ENCODE measurements around the gene AKR1B15. TPM values are rescaled to one million over a fixed set of nuclear protein-coding genes. Genes with fewer than 3 reads are reported as not detected.
"Not testable (repeated sequence)": the region's sequence is repeated elsewhere in the genome, so short reads cannot be mapped to it uniquely, and the experiment has no call there.

Gene AKR1B15
- total RNA-seq, 1 donor from 2014 or later: not detected

DNA sequence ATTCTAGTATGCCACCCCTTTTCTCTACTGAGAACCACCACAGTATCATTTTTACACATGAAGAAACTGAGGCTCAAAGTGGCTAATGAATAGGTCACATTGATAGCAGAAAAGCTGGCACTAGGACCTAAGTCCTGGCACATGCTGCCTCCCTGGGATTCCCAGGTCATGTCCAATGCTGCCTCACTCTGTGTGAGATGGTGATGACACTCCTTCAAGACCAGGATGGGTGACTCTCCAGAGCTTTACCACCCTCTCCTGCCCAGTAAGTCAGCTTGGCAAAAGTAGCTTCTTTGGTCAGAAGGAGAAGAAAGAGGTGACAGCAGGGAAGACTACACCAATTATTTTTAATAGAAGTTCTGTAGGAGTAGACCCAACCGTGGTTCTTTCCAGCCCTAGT, 34.8 kb upstream of the AKR1B15 start:
- ATAC-seq (ENCODE audit: low read depth): no peak
- no peaks in the 10 kb centered on the region for H3K36me3 Mint-ChIP-seq (ENCODE audit: low read depth)
- intact Hi-C loops (cut with micrococcal nuclease): loop anchor here (1.0 to 2.0 kb wide), 4 partner anchors 33 to 441 kb away; partner anchors contain the start of gene AKR1B1
- no peak overlapping the region for H3K4me3 Mint-ChIP-seq
- no peak for DNase-seq
- POLR2A ChIA-PET: interaction anchor here (1.3 kb wide), 1 partner anchor 81 kb away, joined by 5 read pairs; no protein-coding TSS in a partner anchor
- CTCF ChIA-PET: interaction anchor here (0.7 to 2.6 kb wide), 14 partner anchors 14 to 821 kb away, joined by 3 to 23 read pairs (median 4); partner anchors contain the start of gene AKR1B1
- H3K27me3 Mint-ChIP-seq: peaks cover 6% of the 10 kb centered on the region
- no peaks in the 10 kb centered on the region for H3K9me3 Mint-ChIP-seq
- peaks cover 2% of the 10 kb centered on the region for H3K4me1 Mint-ChIP-seq
- TF ChIP-seq, protein P1, sequence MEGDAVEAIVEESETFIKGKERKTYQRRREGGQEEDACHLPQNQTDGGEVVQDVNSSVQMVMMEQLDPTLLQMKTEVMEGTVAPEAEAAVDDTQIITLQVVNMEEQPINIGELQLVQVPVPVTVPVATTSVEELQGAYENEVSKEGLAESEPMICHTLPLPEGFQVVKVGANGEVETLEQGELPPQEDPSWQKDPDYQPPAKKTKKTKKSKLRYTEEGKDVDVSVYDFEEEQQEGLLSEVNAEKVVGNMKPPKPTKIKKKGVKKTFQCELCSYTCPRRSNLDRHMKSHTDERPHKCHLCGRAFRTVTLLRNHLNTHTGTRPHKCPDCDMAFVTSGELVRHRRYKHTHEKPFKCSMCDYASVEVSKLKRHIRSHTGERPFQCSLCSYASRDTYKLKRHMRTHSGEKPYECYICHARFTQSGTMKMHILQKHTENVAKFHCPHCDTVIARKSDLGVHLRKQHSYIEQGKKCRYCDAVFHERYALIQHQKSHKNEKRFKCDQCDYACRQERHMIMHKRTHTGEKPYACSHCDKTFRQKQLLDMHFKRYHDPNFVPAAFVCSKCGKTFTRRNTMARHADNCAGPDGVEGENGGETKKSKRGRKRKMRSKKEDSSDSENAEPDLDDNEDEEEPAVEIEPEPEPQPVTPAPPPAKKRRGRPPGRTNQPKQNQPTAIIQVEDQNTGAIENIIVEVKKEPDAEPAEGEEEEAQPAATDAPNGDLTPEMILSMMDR (IDR thresholded peaks at IDR 0.05): no peak
- H3K27ac Mint-ChIP-seq: no peak overlapping the region

DNA sequence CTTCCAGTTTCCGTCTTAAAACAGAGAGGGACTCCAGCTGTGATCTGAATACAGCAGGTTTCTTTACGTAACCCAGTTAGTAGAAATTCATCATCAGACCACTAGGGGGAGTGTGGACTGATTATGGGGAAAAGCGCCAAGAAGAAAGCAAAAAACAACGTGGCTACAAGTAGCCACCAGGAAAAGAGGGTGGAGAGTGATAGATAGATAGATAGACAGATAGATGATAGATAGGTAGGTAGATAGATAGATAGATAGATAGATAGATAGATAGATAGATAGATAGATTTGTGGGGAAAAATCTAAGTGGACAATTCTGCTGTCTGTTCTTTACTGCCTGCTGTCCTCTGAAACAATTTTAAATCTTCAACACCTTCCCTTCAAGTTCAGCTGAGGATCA, 34.2 kb upstream of the AKR1B15 start:
- intact Hi-C loops (cut with micrococcal nuclease): loop anchor here (1.0 to 2.0 kb wide), 4 partner anchors 32 to 440 kb away; partner anchors contain the start of gene AKR1B1
- Mint-ChIP-seq H3K4me3 (no peak overlapping the region), H3K9me3 (no peaks in the 10 kb centered on the region), H3K36me3 (ENCODE audit: low read depth) (no peaks in the 10 kb centered on the region), H3K27ac (no peak overlapping the region), H3K4me1 (peaks cover 2% of the 10 kb centered on the region), H3K27me3 (peaks cover 6% of the 10 kb centered on the region)
- CTCF ChIA-PET: interaction anchor here (1.0 to 2.6 kb wide), 11 partner anchors 25 to 821 kb away, joined by 3 to 23 read pairs (median 4); partner anchors contain the start of gene AKR1B1
- no peak for DNase-seq
- POLR2A ChIA-PET: interaction anchor here (1.3 kb wide), 1 partner anchor 82 kb away, joined by 5 read pairs; no protein-coding TSS in a partner anchor
- peak; percentile 72 for ATAC-seq (ENCODE audit: low read depth)
- TF ChIP-seq, protein P1 (IDR thresholded peaks at IDR 0.05): peak; percentile 98

DNA sequence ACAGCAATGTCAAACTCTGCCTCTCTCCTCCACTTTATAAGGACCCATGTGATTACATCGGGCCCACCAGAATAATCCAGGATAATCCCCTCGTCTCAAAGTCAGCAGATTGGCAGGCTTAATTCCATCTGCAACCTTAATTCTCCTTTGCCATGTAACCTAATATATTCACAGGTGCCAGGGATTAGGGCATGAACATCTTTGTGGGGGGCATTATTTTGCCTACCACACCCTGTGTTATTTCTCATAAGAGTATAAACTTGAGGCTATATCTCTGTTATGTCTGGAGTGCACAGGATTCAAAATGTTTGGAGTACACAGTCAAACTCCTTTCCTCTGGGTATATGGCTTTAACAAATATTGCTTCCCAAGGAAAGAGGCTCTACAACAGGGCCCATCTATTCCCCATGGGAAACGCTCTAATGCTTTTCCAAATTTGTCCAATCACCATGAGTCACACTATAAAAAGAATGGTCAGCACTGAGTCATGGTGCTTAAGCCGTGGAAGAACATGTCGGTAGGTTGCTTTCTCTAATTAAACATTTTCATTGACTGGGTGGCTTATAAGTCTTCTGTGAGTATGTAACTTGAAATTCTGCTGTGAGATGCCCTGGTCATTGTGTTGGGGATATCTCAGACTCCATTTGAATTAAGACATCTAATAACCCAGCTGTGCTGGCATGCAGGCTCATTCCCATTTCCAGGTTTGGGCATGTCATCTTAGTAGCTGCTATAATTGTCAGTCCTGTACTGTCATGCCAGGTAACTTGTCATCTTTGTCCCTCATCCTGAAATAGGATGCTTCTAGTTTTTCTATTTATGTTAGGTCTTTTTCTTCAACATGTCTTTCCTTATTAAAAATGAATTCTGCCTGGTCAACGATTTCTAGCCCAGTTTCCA, 33.1 kb upstream of the AKR1B15 start:
- no peaks in the 10 kb centered on the region for H3K9me3 Mint-ChIP-seq
- no peaks in the 10 kb centered on the region for H3K36me3 Mint-ChIP-seq (ENCODE audit: low read depth)
- POLR2A ChIA-PET: no interaction called here
- peaks cover 10% of the 10 kb centered on the region for H3K27me3 Mint-ChIP-seq
- DNase-seq (no peak), ATAC-seq (ENCODE audit: low read depth) (no peak)
- peaks cover 2% of the 10 kb centered on the region for H3K4me1 Mint-ChIP-seq
- intact Hi-C loops (cut with micrococcal nuclease): loop anchor here (2.0 kb wide), 2 partner anchors 31 to 439 kb away; no protein-coding TSS in a partner anchor
- no peak overlapping the region for H3K27ac Mint-ChIP-seq
- CTCF ChIA-PET: interaction anchor here (0.7 to 1.2 kb wide), 2 partner anchors 32 to 83 kb away, joined by 4 to 5 read pairs; no protein-coding TSS in a partner anchor
- TF ChIP-seq, protein P1 (IDR thresholded peaks at IDR 0.05): no peak
- H3K4me3 Mint-ChIP-seq: no peak overlapping the region

DNA sequence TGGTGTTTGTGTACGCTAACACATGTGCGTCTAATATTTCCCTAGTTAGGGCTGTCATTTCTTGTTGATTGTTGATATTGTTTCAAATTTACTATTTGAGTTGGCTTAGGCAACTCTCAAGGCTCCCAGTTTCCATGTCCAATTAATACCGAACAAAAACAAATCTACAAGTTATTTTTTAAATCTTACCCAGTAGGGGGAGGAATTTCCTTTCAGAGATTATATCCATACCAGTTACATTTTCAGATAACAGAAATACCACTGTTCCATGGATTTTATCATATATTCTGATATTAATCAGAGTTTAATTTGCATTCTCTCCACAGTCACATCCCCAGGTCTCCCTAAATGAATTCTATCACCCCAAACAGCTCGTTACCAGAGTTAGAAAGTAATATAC, 28.8 kb upstream of the AKR1B15 start:
- H3K9me3 Mint-ChIP-seq: no peaks in the 10 kb centered on the region
- ChIA-PET CTCF (no interaction called here), POLR2A (no interaction called here)
- H3K4me1 Mint-ChIP-seq: no peaks in the 10 kb centered on the region
- H3K4me3 Mint-ChIP-seq: no peak overlapping the region
- no peaks in the 10 kb centered on the region for H3K36me3 Mint-ChIP-seq (ENCODE audit: low read depth)
- H3K27ac Mint-ChIP-seq: no peak overlapping the region
- intact Hi-C loops (cut with micrococcal nuclease): no loop called here
- DNase-seq (no peak), ATAC-seq (ENCODE audit: low read depth) (no peak)
- TF ChIP-seq, protein P1 (IDR thresholded peaks at IDR 0.05): no peak
- H3K27me3 Mint-ChIP-seq: peaks cover 16% of the 10 kb centered on the region

DNA sequence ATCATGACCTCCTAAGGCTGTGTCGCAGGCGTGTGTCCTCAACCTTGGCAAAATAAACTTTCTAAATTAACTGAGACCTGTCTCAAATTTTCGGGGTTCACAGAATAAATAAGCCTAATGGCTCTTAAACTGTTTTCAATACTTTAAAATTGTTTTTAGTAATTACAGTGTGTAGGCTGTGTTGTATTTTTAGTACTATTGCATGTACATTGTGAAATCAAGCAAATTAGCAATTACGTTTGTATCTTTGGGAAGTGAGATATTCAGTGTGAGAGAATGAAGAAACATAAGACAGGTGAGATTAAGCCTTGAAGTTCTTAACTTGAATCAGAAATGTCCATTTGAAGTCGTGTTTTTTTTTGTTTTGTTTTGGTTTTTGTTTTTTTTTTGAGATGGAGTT, 26.3 kb upstream of the AKR1B15 start:
- ATAC-seq (ENCODE audit: low read depth) (no peak), DNase-seq (no peak)
- intact Hi-C loops (cut with micrococcal nuclease): no loop called here
- TF ChIP-seq, protein P1 (IDR thresholded peaks at IDR 0.05): no peak
- Mint-ChIP-seq H3K27me3 (peaks cover 16% of the 10 kb centered on the region), H3K4me3 (no peak overlapping the region), H3K27ac (no peak overlapping the region), H3K36me3 (ENCODE audit: low read depth) (no peaks in the 10 kb centered on the region), H3K4me1 (no peaks in the 10 kb centered on the region), H3K9me3 (no peaks in the 10 kb centered on the region)
- CTCF ChIA-PET: interaction anchor here (1.7 kb wide), 1 partner anchor 26 kb away, joined by 4 read pairs; the partner anchor contains the start of gene AKR1B15
- POLR2A ChIA-PET: no interaction called here

DNA sequence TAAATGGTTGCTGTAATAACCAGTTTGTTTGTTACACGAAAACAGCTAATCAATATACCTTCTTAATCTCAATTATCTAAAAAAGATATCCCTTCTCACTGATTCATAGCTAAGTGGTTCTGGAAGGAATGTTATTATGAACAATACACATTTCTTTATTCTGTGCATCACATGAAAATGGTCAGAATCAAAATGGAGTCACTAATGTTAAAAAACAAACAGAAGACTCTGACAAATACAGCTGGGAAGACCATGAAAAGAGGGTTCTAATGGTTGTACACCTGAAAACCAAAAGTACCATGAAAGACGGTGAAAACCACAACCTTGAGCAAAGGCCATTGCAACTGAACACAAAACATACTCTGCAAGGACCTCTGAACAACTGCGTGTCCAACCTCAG, 23.5 kb upstream of the AKR1B15 start:
- CTCF ChIA-PET; DNase-seq; H3K4me3 Mint-ChIP-seq; H3K4me1 Mint-ChIP-seq; intact Hi-C loops (cut with micrococcal nuclease); ATAC-seq (ENCODE audit: low read depth); H3K36me3 Mint-ChIP-seq (ENCODE audit: low read depth); POLR2A ChIA-PET; H3K27ac Mint-ChIP-seq; H3K9me3 Mint-ChIP-seq: not testable (repeated sequence)
- peaks cover 16% of the 10 kb centered on the region for H3K27me3 Mint-ChIP-seq

DNA sequence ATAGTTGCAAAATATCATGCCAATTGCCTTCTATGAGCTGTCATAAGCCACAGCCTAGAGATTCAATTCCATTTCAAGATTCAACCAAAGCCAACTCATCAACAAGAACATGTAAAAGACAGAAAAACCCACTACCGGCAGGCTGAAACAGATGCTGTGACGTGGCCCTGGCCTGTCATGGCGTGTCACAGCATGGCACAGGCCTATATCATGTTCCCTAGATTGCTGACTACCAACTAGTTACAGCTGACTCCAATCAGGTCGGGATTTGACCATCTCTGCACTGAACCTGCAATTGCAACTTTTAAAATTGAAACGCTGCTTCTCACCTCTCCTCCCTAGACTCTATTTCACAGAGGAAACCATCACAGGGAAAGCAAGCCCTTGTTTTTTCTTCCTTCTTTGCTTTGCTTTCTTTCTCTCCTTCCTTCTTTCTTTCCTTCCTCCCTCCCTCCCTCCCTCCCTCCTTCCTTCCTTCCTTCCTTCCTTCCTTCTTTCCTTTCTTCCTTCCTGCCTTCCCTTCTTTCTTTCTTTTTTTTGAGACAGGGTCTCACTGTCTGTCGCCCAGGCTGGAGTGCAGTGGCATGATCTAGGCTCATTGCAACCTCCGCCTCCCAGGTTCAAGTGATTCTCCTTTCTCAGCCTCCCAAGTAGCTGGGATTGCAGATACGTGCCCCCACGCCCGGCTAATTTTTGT, 22.2 kb upstream of the AKR1B15 start:
- DNase-seq; H3K36me3 Mint-ChIP-seq (ENCODE audit: low read depth); H3K9me3 Mint-ChIP-seq; H3K27ac Mint-ChIP-seq; H3K4me3 Mint-ChIP-seq; H3K4me1 Mint-ChIP-seq; POLR2A ChIA-PET; CTCF ChIA-PET; intact Hi-C loops (cut with micrococcal nuclease); ATAC-seq (ENCODE audit: low read depth): not testable (repeated sequence)
- H3K27me3 Mint-ChIP-seq: peaks cover 16% of the 10 kb centered on the region

All from activated B cell treated with CpG ODN at 0.5 μM for 24 hours (primary cell).